Measurements from ENCODE around the gene OBP2A. TPM values are rescaled to one million over a fixed set of nuclear protein-coding genes. Genes with fewer than 3 reads are reported as not detected.

OBP2A gene
- total RNA-seq, 2 experiments from 2014 or later, result not detected

DNA sequence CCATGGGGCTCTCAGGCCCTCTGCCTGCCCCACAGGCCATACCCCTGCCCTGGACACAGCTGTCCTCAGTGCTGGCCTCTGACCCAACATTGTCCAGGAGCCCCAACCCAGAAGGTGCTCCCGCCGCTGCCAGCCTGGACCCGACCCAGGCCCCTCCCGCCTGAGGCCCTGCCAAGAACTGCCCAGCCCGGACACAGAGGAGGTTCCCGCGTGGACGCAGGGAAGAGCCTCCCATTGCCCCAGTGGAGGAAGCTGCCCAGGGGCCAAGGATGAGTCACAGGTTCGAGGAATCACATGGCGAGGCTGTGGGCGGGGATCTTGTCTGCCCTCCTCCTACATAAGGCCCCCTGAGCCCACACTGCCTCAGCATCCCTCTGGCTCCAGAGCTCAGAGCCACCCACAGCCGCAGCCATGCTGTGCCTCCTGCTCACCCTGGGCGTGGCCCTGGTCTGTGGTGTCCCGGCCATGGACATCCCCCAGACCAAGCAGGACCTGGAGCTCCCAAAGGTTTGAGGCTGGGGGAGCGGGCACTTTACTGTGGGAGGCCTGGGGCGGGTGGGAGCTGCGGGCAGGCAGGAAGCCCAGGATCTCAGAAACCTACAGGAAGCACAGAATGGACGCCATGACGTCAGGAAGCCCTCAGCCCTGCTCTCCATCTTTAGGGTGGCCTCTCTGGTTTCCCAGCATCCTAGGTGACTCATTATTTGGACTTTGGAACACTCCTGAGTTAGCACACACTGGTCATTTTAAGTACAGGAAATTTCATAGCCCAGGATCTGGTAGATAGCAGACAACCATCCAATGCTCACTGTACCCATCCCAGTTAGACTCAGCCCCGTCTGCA, 15.7 kb downstream of the OBP2A start, which contains the start of gene PAEP:
PAEP (plus strand) TSS at position 366 of the 844 bp plus-strand sequence.
- Histone ChIP-seq H4K20me1 (ENCODE audit: insufficient read depth, low read length) (no peaks in the 10 kb centered on the region), H2AFZ (ENCODE audit: low read length) (no peak within 1 kb of the TSS), H3K4me1 (ENCODE audit: insufficient read depth, low read length, poor library complexity, severe bottlenecking) (no peaks in the 10 kb centered on the region), H3K4me2 (ENCODE audit: low read length) (no peak within 1 kb of the TSS), H3K9me2 (ENCODE audit: insufficient read depth, low read length) (no peaks in the 10 kb centered on the region), H3K9me3 (ENCODE audit: low read length) (no peaks in the 10 kb centered on the region), H3K27ac (ENCODE audit: low read depth, low read length, poor library complexity, severe bottlenecking) (no peak within 1 kb of the TSS), H3K4me3 (ENCODE audit: low read depth, low read length, poor library complexity, severe bottlenecking) (no peak within 1 kb of the TSS), H3K36me3 (ENCODE audit: insufficient read depth, low read length) (no peaks in the 10 kb centered on the region), H3K79me2 (ENCODE audit: insufficient read depth, low read depth, low read length) (no peaks in the 10 kb centered on the region)
- CTCF ChIA-PET (ENCODE audit: unreplicated experiment), result no interaction called here
- no peak for DNase-seq (ENCODE audit: low spot score)
- POLR2A ChIA-PET, result no interaction called here
- no TSS peak for BruUV-seq (replicated peaks)
- TF ChIP-seq EZH2phosphoT487 (IDR thresholded peaks at IDR 0.05; ENCODE audit: borderline replicate concordance, low read depth, low read length), result no peak
- TF ChIP-seq, protein P1, sequence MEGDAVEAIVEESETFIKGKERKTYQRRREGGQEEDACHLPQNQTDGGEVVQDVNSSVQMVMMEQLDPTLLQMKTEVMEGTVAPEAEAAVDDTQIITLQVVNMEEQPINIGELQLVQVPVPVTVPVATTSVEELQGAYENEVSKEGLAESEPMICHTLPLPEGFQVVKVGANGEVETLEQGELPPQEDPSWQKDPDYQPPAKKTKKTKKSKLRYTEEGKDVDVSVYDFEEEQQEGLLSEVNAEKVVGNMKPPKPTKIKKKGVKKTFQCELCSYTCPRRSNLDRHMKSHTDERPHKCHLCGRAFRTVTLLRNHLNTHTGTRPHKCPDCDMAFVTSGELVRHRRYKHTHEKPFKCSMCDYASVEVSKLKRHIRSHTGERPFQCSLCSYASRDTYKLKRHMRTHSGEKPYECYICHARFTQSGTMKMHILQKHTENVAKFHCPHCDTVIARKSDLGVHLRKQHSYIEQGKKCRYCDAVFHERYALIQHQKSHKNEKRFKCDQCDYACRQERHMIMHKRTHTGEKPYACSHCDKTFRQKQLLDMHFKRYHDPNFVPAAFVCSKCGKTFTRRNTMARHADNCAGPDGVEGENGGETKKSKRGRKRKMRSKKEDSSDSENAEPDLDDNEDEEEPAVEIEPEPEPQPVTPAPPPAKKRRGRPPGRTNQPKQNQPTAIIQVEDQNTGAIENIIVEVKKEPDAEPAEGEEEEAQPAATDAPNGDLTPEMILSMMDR (conservative IDR thresholded peaks at IDR 0.05; ENCODE audit: low read length), result no peak
- intact Hi-C loops (cut with micrococcal nuclease; ENCODE audit: unreplicated experiment), result no loop called here

DNA sequence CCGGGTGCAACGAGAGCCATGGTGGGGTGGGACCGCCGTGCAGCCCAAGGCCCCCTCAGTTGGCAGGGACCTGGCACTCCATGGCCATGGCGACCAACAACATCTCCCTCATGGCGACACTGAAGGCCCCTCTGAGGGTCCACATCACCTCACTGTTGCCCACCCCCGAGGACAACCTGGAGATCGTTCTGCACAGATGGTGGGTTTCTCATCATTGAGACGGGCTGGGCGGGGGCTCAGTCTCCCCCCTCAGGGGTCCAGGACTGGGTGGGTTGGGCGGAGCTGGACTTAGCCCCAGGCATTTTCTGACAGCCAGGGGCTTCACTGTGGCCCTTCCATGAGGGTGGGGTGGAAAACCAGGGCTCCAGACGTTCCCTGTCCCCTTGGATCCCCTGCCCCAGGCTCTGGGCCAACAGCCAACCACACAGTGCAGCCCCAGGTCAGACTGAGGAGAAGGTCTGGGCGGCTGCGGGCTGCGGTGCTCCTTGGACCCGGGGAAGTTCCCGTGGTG, 16.4 kb downstream of the OBP2A start:
- intact Hi-C loops (cut with micrococcal nuclease; ENCODE audit: unreplicated experiment), result no loop called here
- no peak for DNase-seq (ENCODE audit: low spot score)
- CTCF ChIA-PET (ENCODE audit: unreplicated experiment), result no interaction called here

DNA sequence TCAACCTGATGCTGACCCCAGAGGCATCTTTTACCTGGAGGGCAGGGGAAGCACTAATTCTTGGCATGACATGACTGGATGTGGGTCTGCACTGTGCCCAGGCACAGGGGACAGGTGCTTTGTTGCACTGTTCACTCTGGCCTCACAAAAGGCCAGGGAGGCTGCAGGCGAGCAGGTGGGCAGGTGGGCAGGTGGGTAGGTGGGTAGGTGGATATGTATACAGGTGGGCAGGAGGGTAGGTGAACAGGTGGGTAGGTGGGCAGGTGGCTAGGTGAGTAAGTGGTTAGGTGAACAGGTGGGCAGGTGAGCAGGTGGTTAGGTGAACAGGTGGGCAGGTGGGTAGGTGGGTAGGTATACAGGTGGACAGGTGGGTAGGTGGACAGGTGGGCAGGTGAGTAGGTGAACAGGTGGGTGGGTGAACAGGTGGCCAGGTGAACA, 17.1 kb downstream of the OBP2A start:
- no TSS peak for BruUV-seq (replicated peaks)
- H3K9me2 ChIP-seq (ENCODE audit: insufficient read depth, low read length), result no peaks in the 10 kb centered on the region
- H3K9me3 ChIP-seq (ENCODE audit: low read length), result no peaks in the 10 kb centered on the region
- no peak overlapping the region for H3K4me2 ChIP-seq (ENCODE audit: low read length)
- H3K4me3 ChIP-seq (ENCODE audit: low read depth, low read length, poor library complexity, severe bottlenecking), result no peak overlapping the region
- intact Hi-C loops (cut with micrococcal nuclease; ENCODE audit: unreplicated experiment), result no loop called here
- no peaks in the 10 kb centered on the region for H4K20me1 ChIP-seq (ENCODE audit: insufficient read depth, low read length)
- H3K79me2 ChIP-seq (ENCODE audit: insufficient read depth, low read depth, low read length), result no peaks in the 10 kb centered on the region
- TF ChIP-seq, protein P1 (conservative IDR thresholded peaks at IDR 0.05; ENCODE audit: low read length), result no peak
- TF ChIP-seq EZH2phosphoT487 (IDR thresholded peaks at IDR 0.05; ENCODE audit: borderline replicate concordance, low read depth, low read length), result no peak
- CTCF ChIA-PET (ENCODE audit: unreplicated experiment), result no interaction called here
- no peak for DNase-seq (ENCODE audit: low spot score)
- H3K4me1 ChIP-seq (ENCODE audit: insufficient read depth, low read length, poor library complexity, severe bottlenecking), result no peaks in the 10 kb centered on the region
- no peaks in the 10 kb centered on the region for H3K36me3 ChIP-seq (ENCODE audit: insufficient read depth, low read length)
- no peak overlapping the region for H2AFZ ChIP-seq (ENCODE audit: low read length)
- POLR2A ChIA-PET, result no interaction called here
- H3K27ac ChIP-seq (ENCODE audit: low read depth, low read length, poor library complexity, severe bottlenecking), result no peak overlapping the region

More for the DNA sequence above, 16.4 kb downstream of the OBP2A start:
- H3K79me2 ChIP-seq (ENCODE audit: insufficient read depth, low read depth, low read length), result no peaks in the 10 kb centered on the region
- no peaks in the 10 kb centered on the region for H3K36me3 ChIP-seq (ENCODE audit: insufficient read depth, low read length)
- H3K4me3 ChIP-seq (ENCODE audit: low read depth, low read length, poor library complexity, severe bottlenecking), result no peak overlapping the region
- H3K9me3 ChIP-seq (ENCODE audit: low read length), result no peaks in the 10 kb centered on the region
- no peaks in the 10 kb centered on the region for H3K4me1 ChIP-seq (ENCODE audit: insufficient read depth, low read length, poor library complexity, severe bottlenecking)
- H3K9me2 ChIP-seq (ENCODE audit: insufficient read depth, low read length), result no peaks in the 10 kb centered on the region
- no peak overlapping the region for H3K4me2 ChIP-seq (ENCODE audit: low read length)
- H3K27ac ChIP-seq (ENCODE audit: low read depth, low read length, poor library complexity, severe bottlenecking), result no peak overlapping the region
- BruUV-seq (replicated peaks), result no TSS peak
- no peak for TF ChIP-seq EZH2phosphoT487 (IDR thresholded peaks at IDR 0.05; ENCODE audit: borderline replicate concordance, low read depth, low read length)
- no peak overlapping the region for H2AFZ ChIP-seq (ENCODE audit: low read length)
- H4K20me1 ChIP-seq (ENCODE audit: insufficient read depth, low read length), result no peaks in the 10 kb centered on the region
- POLR2A ChIA-PET, result no interaction called here
